ENCODE results near the gene SAMD11. TPM values are rescaled to one million over a fixed set of nuclear protein-coding genes. Genes with fewer than 3 reads are reported as not detected.

The SAMD11 gene
- total and polyA plus RNA-seq, 10 donors, result 7.5 to 37.0 (median 18.9) TPM

DNA sequence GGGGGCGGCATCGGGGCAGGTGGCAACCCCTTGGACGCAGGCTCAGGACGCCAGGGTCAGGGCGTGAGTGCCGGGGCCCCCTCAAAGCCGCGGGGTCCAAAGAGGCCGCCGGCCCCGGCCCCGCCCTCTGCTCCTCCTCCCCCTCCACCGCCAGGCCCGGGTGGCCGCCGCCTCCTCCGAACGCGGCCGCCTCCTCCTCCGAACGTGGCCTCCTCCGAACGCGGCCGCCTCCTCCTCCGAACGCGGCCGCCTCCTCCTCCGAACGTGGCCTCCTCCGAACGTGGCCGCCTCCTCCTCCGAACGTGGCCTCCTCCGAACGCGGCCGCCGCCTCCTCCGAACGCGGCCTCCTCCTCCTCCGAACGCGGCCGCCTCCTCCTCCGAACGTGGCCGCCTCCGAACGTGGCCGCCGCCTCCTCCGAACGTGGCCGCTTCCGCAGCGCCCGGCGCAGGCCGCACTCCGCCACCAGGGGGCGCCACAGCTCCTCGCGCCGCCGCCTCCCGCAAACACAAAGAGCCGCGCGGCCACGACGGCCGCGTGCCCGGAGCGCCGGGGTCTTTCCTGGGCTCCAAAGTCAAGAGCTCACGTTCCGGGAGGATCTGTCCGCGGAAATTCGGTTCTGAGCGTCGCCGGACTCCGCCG is 19.3 kb upstream of the SAMD11 start:
- Histone ChIP-seq H3K27me3 (replicated peaks in 1 of 7) (peaks cover 0 to 84% (median 24%) of the 10 kb centered on the region in 7 donors), H3K27ac (peak overlapping the region in 4 of 8 donors; percentile 51 to 77 (median 62)), H3K4me1 (peaks cover 14 to 47% (median 26%) of the 10 kb centered on the region in 6 donors), H3K4me3 (peak overlapping the region in 7 of 8 donors; percentile 18 to 66 (median 36)), H3K36me3 (no peaks in the 10 kb centered on the region), H3K9me3 (no peaks in the 10 kb centered on the region)
- WGBS, 5 donors, result 2 to 64% (median 9%) methylated on average over 41 to 91 of the region's 91 CpGs
- peak; percentile 96 for DNase-seq
- TF ChIP-seq, protein P1, sequence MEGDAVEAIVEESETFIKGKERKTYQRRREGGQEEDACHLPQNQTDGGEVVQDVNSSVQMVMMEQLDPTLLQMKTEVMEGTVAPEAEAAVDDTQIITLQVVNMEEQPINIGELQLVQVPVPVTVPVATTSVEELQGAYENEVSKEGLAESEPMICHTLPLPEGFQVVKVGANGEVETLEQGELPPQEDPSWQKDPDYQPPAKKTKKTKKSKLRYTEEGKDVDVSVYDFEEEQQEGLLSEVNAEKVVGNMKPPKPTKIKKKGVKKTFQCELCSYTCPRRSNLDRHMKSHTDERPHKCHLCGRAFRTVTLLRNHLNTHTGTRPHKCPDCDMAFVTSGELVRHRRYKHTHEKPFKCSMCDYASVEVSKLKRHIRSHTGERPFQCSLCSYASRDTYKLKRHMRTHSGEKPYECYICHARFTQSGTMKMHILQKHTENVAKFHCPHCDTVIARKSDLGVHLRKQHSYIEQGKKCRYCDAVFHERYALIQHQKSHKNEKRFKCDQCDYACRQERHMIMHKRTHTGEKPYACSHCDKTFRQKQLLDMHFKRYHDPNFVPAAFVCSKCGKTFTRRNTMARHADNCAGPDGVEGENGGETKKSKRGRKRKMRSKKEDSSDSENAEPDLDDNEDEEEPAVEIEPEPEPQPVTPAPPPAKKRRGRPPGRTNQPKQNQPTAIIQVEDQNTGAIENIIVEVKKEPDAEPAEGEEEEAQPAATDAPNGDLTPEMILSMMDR (IDR thresholded peaks at IDR 0.05 in 8 of 11, conservative IDR thresholded peaks at IDR 0.05 in 3 of 11), result peak; percentile 44 to 99 (median 93)
- TF ChIP-seq POLR2AphosphoS5 (IDR thresholded peaks at IDR 0.05) (peak; percentile 14 to 77 (median 55)), POLR2A (IDR thresholded peaks at IDR 0.05) (no peak)
- intact Hi-C loops (cut with DNase I; ENCODE audit: low total_unique reads), result no loop called here

DNA sequence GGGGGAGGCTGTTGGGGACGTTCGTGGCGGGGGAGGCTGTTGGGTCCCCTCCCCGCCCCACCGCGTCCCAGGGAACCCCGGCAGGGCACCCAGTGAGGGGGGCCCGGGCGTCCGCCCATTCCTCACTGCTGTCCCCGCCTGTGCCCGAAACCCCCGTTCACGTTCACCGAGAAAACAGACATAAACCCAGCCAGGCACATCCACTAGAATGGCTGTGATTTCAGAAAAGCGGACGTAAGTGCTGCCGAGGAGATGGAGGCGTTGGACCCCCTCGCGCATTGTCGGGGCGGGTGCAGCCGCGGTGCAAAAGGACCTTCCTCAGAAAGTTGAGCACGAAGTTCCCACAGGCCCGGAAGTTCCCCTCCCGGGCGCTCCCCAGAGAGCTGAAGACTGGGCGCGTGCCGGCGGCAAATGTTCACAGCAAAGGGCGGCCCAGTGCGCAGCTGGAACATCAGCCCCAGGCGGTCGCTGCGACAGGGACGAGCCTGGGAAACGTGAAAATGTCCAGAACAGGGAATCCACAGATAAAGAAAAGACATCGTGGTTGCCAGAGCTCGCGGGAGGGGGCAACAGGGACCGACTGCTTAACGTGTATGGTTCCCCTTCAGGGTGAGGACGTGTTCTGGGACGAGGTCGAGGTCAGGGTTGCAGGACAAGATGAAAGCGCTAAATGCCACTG is 18.5 kb upstream of the SAMD11 start:
- Histone ChIP-seq H3K9me3 (no peaks in the 10 kb centered on the region), H3K4me3 (peak overlapping the region in 7 of 8 donors; percentile 13 to 66 (median 36)), H3K27ac (peak overlapping the region in 6 of 8 donors; percentile 20 to 77 (median 57)), H3K27me3 (replicated peaks in 1 of 7) (peaks cover 0 to 83% (median 25%) of the 10 kb centered on the region in 7 donors), H3K36me3 (no peaks in the 10 kb centered on the region), H3K4me1 (peaks cover 14 to 53% (median 26%) of the 10 kb centered on the region in 6 donors)
- WGBS, 5 donors, result 5 to 9% (median 7%) methylated on average over 38 to 49 of the region's 49 CpGs
- TF ChIP-seq, protein P1 (IDR thresholded peaks at IDR 0.05 in 8 of 11, conservative IDR thresholded peaks at IDR 0.05 in 3 of 11), result no peak
- TF ChIP-seq POLR2AphosphoS5 (IDR thresholded peaks at IDR 0.05) (peak in 2 of 3 donors; percentile 57 to 68), POLR2A (IDR thresholded peaks at IDR 0.05) (no peak)
- DNase-seq, result peak; percentile 83
- intact Hi-C loops (cut with DNase I; ENCODE audit: low total_unique reads), result no loop called here

DNA sequence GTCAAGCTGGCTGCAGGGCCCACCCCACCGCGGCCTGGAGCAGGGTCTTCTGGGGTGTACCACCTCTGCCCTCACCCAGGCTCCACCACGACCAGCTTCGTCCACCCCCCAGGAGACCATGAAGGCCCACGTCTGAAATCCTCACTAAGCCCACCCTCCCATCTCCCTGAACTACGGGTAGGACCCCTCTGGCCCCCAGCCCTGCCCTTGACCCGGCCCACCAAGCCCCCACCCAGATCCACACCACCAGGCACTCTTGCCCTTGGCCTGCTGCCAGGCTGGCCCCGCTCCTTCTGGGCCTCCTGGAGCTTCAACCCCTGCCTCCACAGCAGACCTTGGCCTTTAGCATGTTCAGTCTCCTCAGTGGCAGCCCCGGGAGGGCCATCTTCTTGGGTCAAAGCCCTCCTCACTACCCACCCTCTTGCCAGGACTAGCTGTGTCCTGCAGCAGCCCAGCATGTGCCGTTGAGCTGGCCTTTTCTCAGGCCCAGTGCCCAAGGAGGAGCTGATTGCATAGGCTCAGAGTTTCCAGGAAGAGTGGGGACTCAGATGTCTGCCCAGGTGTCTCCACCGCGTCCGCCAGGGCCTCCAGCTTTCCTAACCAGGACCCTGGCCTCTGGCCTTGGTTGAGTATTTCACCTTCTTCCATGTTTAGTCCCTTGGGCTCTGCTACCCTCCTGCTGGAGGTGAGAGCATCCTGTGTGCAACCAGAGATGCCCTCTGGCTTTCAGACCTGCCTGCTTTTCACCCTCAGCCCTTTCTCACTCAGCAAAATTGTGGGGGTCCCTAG is 17.7 kb upstream of the SAMD11 start:
- intact Hi-C loops (cut with DNase I; ENCODE audit: low total_unique reads), result no loop called here
- H3K4me1 ChIP-seq, result peaks cover 14 to 60% (median 29%) of the 10 kb centered on the region in 6 donors
- DNase-seq, result peak; percentile 74
- peaks cover 0 to 84% (median 31%) of the 10 kb centered on the region in 7 donors for H3K27me3 ChIP-seq (replicated peaks in 1 of 7)
- H3K4me3 ChIP-seq, result peak overlapping the region in 1 of 8 donors; percentile 66
- TF ChIP-seq POLR2A (IDR thresholded peaks at IDR 0.05) (no peak), POLR2AphosphoS5 (IDR thresholded peaks at IDR 0.05) (no peak)
- TF ChIP-seq, protein P1 (IDR thresholded peaks at IDR 0.05 in 8 of 11, conservative IDR thresholded peaks at IDR 0.05 in 3 of 11), result no peak
- WGBS, 5 donors, result 62 to 74% (median 68%) methylated on average over 13 of the region's 13 CpGs
- H3K27ac ChIP-seq, result peak overlapping the region in 5 of 8 donors; percentile 51 to 77 (median 60)
- no peaks in the 10 kb centered on the region for H3K9me3 ChIP-seq
- H3K36me3 ChIP-seq, result no peaks in the 10 kb centered on the region

Data from spleen (tissue), 11 donors.